Bronchial epithelial cell (primary cell): ENCODE results near the gene TNPO3. TPM values are rescaled to one million over a fixed set of nuclear protein-coding genes. Genes with fewer than 3 reads are reported as not detected.
"Not testable (repeated sequence)": the region's sequence is repeated elsewhere in the genome, so short reads cannot be mapped to it uniquely, and the experiment has no call there.

Experiments used
- DNase-seq: peaks from one replicate; pipeline ENCODE4 v3.0.0-alpha.2; 2010; ENCODE audit warnings: low read depth
- FAIRE-seq: peaks from 2 replicates; lab custom pipeline; 2011; peaks lifted over from hg19 to GRCh38; lab: Jason Lieb, UNC
- H3K27me3 ChIP-seq: 2 replicates; pipeline ENCODE4 v1.5.1; 2011; ENCODE audit warnings: low read length; ENCODE audit not compliant: control insufficient read depth, insufficient read depth
- H3K36me3 ChIP-seq: 2 replicates; pipeline ENCODE4 v1.5.1; 2011; ENCODE audit warnings: low read length; ENCODE audit not compliant: control insufficient read depth, insufficient read depth
- H3K4me3 ChIP-seq: 2 replicates; pipeline ENCODE4 v1.5.1; 2011; ENCODE audit warnings: mild to moderate bottlenecking, low read depth, low read length, control low read depth
- CTCF ChIP-seq: IDR thresholded peaks from 2 replicates; pipeline ENCODE4 v1.5.1; 2011; ENCODE audit warnings: mild to moderate bottlenecking, moderate library complexity, low read length, control low read depth, inconsistent platforms; ENCODE audit not compliant: insufficient read depth, severe bottlenecking
- total RNA-seq: library from RNA; depleted of rRNA; stranded (reverse); fragments of >200 nt; gene quantifications from 2 replicates; pipeline ENCODE4 v1.2.1, GENCODE V29; 2014

Gene TNPO3
- total RNA-seq, 1 donor from 2014 or later: 62.9 TPM

DNA sequence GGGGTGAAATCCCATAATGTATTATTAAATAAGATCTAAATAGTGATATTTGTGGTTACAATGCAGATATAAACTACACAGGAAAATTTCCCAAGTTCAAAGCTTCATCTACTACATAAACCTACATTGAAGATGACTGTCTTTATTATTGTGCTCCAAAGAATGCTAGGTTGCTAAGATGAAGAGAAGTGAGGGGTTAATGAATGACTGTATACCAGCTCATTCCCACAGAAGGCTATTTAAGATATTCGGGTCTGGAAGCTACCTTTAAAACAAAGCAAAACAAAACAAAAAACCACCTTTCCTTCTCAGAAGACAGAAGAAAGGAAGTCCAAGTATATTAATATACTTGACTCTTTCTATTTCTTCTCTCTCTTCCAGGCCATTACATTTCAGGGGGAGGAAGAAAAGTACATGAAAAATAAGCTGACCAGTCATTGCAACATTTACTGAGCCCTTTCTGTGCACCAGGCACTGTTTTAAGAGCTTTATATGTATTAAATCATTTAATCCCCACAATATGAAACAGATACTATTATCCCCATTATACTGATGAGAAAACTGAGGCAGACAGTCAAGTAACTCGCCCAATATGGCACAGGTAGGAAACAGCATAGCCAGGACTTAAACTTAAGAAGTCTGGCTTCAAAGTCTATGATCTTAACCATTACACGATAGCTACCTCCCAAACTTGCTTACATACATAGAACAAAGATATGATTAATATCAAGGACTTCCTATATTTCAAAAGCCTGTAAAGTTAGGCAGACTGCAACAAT is 48.1 kb downstream of the TNPO3 start:
- no peak for DNase-seq
- Histone ChIP-seq H3K4me3 (no peak overlapping the region), H3K27me3 (no peaks in the 10 kb centered on the region), H3K36me3 (peaks cover 4% of the 10 kb centered on the region)
- no peak for FAIRE-seq
- no peak for TF ChIP-seq CTCF

DNA sequence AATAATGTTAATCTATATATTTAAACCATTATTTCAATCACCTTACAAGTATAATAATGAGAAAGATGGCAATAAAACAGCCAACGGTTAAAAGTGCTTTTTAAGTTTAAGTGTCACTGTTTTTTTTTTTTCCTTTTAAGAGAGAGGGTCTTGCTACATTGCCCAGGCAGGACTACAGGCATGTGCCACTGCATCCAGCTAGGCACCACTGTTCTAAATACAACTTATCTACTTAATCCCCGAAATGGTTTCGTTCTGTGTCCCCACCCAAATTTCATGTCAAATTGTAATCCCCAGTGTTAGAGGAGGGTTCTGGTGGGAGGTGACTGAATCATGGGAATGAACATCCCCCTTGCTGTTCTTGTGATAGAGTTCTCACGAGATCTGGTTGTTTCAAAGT is 49.7 kb downstream of the TNPO3 start:
- Histone ChIP-seq H3K27me3 (no peaks in the 10 kb centered on the region), H3K4me3 (no peak overlapping the region), H3K36me3 (peaks cover 4% of the 10 kb centered on the region)
- TF ChIP-seq CTCF: no peak
- DNase-seq (no peak), FAIRE-seq (peak; percentile 40)

GRCh38 chr7:128997181-128997580 is 57.7 kb downstream of the TNPO3 start:
- Histone ChIP-seq H3K36me3 (peaks cover 5% of the 10 kb centered on the region), H3K27me3 (no peaks in the 10 kb centered on the region), H3K4me3 (no peak overlapping the region)
- no peak for DNase-seq
- FAIRE-seq: no peak
- TF ChIP-seq CTCF: no peak

- FAIRE-seq, H3K27me3 ChIP-seq, H3K36me3 ChIP-seq, H3K4me3 ChIP-seq, DNase-seq: not testable (repeated sequence)
These were observed 60.4 kb downstream of the TNPO3 start for GRCh38 chr7:128994560-128994959.

- Histone ChIP-seq H3K36me3 (peaks cover 8% of the 10 kb centered on the region), H3K27me3 (no peaks in the 10 kb centered on the region), H3K4me3 (no peak overlapping the region)
- no peak for FAIRE-seq
- no peak for DNase-seq
- TF ChIP-seq CTCF: no peak
These were observed 61.5 kb downstream of the TNPO3 start for GRCh38 chr7:128993419-128993818.

- FAIRE-seq (no peak), DNase-seq (no peak)
- Histone ChIP-seq H3K4me3 (no peak overlapping the region), H3K36me3 (peaks cover 3% of the 10 kb centered on the region), H3K27me3 (no peaks in the 10 kb centered on the region)
- TF ChIP-seq CTCF: no peak
These were observed 65.0 kb downstream of the TNPO3 start for GRCh38 chr7:128989961-128990360.
